ENCODE results near the gene POLDIP2. TPM values are rescaled to one million over a fixed set of nuclear protein-coding genes. Genes with fewer than 3 reads are reported as not detected.

Gene POLDIP2
- total and polyA plus RNA-seq, 2 of the 13 experiments (the other 11 are each of a cell fraction or from before 2014, with no cell fraction given), result 85.9 to 114 TPM

DNA sequence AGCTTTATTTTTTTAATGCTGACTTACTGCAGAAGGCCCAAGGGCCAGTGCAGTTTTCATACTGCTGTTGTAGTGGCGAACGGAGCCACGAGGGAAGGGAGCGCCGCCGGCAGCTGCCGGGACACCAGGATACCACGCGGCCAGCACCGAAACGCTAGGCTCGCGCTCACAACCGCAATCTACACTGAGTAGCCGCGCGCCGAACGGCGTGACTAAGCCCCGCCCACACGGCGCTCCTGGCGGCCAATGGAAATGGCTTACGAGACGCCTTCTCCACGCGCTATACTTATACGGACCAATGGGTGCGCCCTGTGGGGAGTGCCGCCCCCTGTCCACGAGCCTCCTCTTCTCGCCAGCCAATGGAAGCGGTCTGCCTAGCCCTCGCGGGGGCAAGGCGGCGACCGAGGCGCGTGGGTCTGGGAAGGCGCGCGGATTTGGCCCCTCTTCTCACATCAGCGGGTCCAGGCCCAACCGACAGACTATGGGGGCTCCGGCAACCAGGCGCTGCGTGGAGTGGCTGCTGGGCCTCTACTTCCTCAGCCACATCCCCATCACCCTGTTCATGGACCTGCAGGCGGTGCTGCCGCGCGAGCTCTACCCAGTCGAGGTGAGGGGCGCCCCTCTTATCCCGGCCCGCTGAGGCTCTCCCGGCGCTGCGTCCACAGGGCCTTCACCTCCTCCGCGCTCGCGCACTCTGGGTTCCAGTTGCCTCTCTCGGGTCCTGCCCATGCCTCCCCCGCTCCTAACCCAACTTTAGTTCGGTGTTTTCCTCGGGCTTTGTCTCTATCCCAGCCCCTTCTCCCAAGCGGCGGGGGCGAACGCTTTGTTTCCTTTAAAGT lies 38.3 kb downstream of the POLDIP2 start, which contains the start of gene TMEM97 (continued):
- TF ChIP-seq, protein P1, sequence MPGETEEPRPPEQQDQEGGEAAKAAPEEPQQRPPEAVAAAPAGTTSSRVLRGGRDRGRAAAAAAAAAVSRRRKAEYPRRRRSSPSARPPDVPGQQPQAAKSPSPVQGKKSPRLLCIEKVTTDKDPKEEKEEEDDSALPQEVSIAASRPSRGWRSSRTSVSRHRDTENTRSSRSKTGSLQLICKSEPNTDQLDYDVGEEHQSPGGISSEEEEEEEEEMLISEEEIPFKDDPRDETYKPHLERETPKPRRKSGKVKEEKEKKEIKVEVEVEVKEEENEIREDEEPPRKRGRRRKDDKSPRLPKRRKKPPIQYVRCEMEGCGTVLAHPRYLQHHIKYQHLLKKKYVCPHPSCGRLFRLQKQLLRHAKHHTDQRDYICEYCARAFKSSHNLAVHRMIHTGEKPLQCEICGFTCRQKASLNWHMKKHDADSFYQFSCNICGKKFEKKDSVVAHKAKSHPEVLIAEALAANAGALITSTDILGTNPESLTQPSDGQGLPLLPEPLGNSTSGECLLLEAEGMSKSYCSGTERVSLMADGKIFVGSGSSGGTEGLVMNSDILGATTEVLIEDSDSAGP (CRISPR knock-in tag; IDR thresholded peaks at IDR 0.05; ENCODE audit: borderline replicate concordance), result peak; percentile 70; the same call in 1 of the 2 replicates
- TF ChIP-seq, protein P2, sequence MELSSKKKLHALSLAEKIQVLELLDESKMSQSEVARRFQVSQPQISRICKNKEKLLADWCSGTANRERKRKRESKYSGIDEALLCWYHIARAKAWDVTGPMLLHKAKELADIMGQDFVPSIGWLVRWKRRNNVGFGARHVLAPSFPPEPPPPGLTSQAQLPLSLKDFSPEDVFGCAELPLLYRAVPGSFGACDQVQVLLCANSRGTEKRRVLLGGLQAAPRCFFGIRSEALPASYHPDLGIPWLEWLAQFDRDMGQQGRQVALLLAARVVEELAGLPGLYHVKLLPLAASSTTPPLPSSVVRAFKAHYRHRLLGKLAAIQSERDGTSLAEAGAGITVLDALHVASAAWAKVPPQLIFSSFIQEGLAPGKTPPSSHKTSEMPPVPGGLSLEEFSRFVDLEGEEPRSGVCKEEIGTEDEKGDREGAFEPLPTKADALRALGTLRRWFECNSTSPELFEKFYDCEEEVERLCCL (CRISPR knock-in tag; IDR thresholded peaks at IDR 0.05; ENCODE audit: borderline replicate concordance), result no peak
- TF ChIP-seq SOX13 (IDR thresholded peaks at IDR 0.05) (no peak), SOX13 (CRISPR knock-in tag; conservative IDR thresholded peaks at IDR 0.05 in 1 of 2, IDR thresholded peaks at IDR 0.05 in 1 of 2) (no peak), RBFOX2 (IDR thresholded peaks at IDR 0.05; ENCODE audit: low read depth, low read length) (peak; percentile 80), ZFP82 (CRISPR knock-in tag; IDR thresholded peaks at IDR 0.05; ENCODE audit: borderline replicate concordance) (no peak), FLYWCH1 (CRISPR knock-in tag; IDR thresholded peaks at IDR 0.05) (no peak; the same call in 1 of the 2 replicates), ZNF792 (CRISPR knock-in tag; IDR thresholded peaks at IDR 0.05) (0 out of 2 replicates have a peak, but pooled peaks have one; percentile 69), KLF12 (CRISPR knock-in tag; IDR thresholded peaks at IDR 0.05; ENCODE audit: borderline replicate concordance) (peak; percentile 38; the same call in 1 of the 2 replicates), ZNF20 (CRISPR knock-in tag; IDR thresholded peaks at IDR 0.05) (no peak), ATF7-NPFF (CRISPR knock-in tag; IDR thresholded peaks at IDR 0.05; ENCODE audit: low read depth) (peak; percentile 50; the same call in 1 of the 2 replicates), ZNF850 (CRISPR knock-in tag; conservative IDR thresholded peaks at IDR 0.05) (no peak)
- TF ChIP-seq, protein P3, sequence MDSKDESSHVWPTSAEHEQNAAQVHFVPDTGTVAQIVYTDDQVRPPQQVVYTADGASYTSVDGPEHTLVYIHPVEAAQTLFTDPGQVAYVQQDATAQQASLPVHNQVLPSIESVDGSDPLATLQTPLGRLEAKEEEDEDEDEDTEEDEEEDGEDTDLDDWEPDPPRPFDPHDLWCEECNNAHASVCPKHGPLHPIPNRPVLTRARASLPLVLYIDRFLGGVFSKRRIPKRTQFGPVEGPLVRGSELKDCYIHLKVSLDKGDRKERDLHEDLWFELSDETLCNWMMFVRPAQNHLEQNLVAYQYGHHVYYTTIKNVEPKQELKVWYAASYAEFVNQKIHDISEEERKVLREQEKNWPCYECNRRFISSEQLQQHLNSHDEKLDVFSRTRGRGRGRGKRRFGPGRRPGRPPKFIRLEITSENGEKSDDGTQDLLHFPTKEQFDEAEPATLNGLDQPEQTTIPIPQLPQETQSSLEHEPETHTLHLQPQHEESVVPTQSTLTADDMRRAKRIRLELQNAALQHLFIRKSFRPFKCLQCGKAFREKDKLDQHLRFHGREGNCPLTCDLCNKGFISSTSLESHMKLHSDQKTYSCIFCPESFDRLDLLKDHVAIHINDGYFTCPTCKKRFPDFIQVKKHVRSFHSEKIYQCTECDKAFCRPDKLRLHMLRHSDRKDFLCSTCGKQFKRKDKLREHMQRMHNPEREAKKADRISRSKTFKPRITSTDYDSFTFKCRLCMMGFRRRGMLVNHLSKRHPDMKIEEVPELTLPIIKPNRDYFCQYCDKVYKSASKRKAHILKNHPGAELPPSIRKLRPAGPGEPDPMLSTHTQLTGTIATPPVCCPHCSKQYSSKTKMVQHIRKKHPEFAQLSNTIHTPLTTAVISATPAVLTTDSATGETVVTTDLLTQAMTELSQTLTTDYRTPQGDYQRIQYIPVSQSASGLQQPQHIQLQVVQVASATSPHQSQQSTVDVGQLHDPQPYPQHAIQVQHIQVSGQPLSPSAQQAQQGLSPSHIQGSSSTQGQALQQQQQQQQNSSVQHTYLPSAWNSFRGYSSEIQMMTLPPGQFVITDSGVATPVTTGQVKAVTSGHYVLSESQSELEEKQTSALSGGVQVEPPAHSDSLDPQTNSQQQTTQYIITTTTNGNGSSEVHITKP (CRISPR knock-in tag; IDR thresholded peaks at IDR 0.05; ENCODE audit: low read depth), result no peak
- TF ChIP-seq, protein P4, sequence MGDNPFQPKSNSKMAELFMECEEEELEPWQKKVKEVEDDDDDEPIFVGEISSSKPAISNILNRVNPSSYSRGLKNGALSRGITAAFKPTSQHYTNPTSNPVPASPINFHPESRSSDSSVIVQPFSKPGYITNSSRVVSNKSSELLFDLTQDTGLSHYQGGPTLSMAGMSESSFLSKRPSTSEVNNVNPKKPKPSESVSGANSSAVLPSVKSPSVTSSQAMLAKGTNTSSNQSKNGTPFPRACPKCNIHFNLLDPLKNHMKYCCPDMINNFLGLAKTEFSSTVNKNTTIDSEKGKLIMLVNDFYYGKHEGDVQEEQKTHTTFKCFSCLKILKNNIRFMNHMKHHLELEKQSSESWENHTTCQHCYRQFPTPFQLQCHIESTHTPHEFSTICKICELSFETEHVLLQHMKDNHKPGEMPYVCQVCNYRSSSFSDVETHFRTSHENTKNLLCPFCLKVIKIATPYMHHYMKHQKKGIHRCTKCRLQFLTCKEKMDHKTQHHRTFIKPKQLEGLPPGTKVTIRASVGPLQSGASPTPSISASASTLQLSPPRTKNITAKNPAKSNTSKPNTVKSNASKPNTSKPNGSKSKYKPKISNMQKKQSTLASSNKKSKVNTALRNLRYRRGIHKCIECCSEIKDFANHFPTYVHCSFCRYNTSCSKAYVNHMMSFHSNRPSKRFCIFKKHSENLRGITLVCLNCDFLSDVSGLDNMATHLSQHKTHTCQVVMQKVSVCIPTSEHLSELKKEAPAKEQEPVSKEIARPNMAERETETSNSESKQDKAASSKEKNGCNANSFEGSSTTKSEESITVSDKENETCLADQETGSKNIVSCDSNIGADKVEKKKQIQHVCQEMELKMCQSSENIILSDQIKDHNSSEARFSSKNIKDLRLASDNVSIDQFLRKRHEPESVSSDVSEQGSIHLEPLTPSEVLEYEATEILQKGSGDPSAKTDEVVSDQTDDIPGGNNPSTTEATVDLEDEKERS (CRISPR knock-in tag; IDR thresholded peaks at IDR 0.05), result no peak
